T1000 (cell line): ENCODE measurements around the gene LUZP2.

Source experiments
- DNase-seq: peaks from one replicate; lab custom pipeline; 2025; ENCODE audit warnings: mixed read lengths; lab: John Stamatoyannopoulos, UW

Gene LUZP2

DNA sequence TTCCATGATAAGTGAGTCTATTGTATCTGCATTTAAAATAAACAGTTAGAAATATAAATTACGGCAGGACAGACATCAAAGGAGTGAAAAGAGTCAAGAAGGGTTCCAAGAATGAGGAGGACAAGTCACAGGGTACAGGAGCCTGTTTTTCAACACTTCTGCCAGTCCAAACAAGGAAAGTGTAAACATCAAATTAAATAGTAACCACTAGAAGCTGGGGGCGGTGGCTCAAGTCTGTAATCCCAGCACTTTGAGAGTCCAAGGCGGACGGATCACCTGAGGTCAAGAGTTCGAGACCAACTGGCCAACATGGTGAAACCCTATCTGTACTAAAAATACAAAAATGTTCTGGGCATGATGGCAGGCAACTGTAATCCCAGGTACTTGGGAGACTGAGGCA, 219.6 kb downstream of the LUZP2 start:
- DNase-seq = no peak

DNA sequence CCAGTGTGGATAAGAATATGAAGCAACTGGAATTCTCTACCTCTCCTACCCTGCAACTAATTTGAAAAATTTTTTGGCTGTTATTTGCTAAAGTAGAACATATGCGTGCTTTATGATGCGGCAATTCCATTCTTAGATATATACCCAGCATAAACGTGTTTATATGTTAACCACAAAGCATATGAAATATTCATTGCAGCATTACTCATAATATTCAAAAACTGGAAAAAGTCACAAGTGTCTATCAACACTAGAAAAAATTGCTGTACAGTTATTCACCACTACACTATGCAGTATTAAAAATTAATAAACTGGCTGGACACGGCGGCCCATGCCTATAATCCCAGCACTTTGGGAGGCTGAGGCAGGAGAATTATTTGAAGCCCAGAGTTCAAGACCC, 226.4 kb downstream of the LUZP2 start:
- DNase-seq = no peak

GRCh38 chr11:24731554-24731953, 234.7 kb downstream of the LUZP2 start:
- no peak for DNase-seq

DNA sequence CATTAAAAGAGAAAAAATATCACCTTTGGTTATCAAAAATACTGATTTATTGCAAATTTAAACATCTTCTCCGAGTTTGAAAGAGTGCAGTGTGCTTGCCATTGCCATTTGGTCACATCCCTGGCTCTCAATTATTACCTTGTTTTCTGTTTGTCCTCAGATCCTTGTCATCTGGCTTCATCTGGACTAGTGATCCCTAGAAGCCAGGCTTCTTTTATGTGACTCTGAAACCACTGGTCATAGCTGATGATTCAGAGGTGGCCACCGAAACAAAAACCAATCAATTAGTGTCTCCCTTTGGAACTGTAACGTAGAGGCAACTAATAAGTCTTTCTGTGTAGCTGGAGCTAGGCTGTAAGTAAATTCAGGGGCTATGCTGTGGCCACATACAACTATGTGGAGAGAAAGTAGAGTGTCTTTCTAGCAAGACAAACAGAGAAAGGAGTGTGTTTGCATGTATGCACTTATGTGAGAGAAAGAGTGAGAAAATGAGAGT, 237.9 kb downstream of the LUZP2 start:
- no peak for DNase-seq

GRCh38 chr11:24738972-24739371, 242.1 kb downstream of the LUZP2 start:
- DNase-seq = no peak

GRCh38 chr11:24739637-24740036, 242.8 kb downstream of the LUZP2 start:
- DNase-seq = no peak

GRCh38 chr11:24747275-24748251, 250.7 kb downstream of the LUZP2 start:
- no peak for DNase-seq

DNA sequence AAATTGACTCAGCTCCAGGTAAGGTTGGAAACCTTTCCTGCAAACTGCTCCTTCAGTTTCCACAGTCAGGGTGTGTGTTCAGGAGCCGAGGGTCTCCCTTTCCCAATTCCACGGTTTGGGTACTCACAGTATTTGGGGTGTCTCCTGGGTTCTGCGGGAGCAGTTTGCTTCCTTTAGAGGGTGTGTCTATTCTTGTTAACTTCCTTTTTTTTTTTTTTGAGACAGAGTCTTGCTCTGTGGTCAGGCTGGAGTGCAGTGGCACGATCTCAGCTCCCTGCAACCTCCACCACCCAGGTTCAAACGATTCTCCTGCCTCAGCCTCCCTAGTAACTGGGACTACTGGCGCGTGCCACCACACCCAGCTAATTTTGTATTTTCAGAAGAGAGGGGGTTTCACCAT, 251.4 kb downstream of the LUZP2 start:
- DNase-seq = no peak

- DNase-seq = no peak
Measured at GRCh38 chr11:24754406-24754805, 257.6 kb downstream of the LUZP2 start.

DNA sequence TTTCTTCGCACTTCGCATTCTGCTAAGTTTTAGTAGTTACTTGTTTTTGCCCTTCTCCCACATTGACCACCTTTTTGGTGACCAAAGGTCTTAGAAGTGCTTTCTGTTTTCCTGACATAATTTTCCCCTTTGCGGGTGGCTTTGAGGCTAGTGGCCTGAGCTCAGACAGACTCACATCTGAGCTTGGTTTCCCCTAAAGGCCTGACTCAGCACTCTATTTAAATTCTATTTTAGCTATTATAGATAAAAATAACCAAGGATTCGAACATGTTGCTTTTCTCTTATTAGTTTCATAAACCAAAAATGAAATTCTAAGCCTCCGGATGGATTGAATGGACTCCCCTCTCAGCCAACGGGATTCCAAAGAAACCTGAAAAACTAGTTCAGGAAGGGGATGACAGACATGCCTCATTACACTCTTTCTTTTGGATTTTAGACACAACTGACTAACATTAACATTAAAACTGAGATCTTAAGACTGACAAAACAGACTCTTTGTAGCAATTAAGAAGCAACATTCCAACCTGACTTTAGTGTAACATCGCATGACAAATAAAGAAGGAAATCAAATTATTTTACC, 258.5 kb downstream of the LUZP2 start:
- no peak for DNase-seq

DNA sequence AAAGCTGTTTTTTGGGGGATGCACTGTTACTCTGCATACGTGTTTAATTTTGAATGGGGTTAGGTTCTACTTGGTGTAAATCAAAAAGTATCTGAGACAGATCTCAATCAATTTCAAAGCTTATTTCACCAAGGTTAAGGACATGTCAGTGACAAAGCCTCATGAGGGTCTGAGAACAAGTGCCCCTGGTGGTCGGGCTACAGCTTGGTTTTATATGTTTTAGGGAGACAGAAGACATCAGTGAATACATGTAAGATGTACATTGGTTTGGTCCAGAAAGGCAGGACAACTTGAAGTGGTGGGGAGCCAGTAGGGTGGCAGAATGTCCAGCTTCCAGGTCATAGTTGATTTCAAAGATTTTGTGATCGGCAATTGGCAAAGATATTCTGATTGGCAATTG, 262.9 kb downstream of the LUZP2 start:
- DNase-seq = no peak

- no peak for DNase-seq
Measured at GRCh38 chr11:24760681-24761080, 263.8 kb downstream of the LUZP2 start.

GRCh38 chr11:24762076-24762475, 265.2 kb downstream of the LUZP2 start:
- DNase-seq = no peak

DNA sequence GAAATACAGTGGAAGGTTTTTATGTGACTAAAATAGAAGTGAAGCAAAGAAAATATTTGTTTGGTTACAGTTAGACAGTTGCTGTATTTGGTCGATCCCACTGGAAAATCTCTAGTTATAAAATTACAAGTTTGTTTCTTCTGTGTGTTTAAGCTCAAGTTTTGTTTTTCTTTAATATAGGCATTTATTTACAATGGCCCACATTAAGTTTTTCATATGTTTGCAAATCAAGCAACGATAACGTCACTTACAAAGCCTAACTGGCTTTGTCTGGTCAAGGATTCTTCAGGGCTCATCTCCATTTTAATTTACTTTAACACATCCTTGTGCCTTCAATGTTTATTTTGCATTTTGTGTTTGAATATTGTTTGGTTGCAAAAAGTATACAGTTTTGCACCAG, 270.6 kb downstream of the LUZP2 start:
- no peak for DNase-seq

DNA sequence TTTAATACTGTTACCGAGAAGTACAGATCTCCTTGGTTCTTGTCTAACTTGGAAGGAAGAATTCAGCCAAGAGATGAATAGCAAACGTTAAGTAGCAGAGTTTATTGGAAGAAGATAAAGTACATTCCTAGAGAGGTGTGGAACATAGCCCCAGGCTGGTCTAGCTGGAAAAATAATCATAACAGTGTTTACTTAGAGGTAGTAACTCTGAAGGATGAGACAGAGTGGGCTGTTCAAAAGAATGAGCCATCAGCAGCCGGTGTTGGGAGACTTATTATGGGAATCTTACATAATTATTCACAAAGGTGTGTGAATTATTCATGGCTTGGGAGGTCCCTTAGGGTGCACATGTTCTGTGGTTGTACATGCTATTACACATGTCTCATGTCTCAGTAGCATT, 276.5 kb downstream of the LUZP2 start:
- no peak for DNase-seq

- DNase-seq = no peak
Measured at GRCh38 chr11:24779791-24780190, 282.9 kb downstream of the LUZP2 start.

DNA sequence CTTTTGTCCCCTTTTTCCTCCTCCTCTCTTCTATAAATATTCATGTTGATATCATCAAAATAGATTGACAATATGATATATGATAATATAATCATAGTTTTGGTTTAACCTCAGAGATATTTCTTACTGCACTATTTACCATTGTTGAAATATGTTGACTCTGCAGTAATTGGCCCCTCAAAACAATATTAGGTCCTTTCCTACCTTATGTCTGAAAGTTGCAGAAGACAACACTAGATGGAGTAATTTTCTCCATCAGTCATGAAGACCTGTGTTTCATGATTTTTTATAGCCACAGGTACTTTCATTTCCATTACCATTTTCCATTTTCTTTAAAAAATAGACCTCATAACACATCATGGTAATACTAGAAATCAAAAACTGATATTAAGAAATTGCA, 284.4 kb downstream of the LUZP2 start:
- no peak for DNase-seq

- DNase-seq = no peak
Measured at GRCh38 chr11:24793479-24793878, 296.6 kb downstream of the LUZP2 start.

- no peak for DNase-seq
Measured at GRCh38 chr11:24794064-24794463, 297.2 kb downstream of the LUZP2 start.

GRCh38 chr11:24805671-24806070, 308.8 kb downstream of the LUZP2 start:
- DNase-seq = no peak

GRCh38 chr11:24808173-24808572, 311.3 kb downstream of the LUZP2 start:
- DNase-seq = no peak

- DNase-seq = no peak
Measured at GRCh38 chr11:24819006-24819405, 322.2 kb downstream of the LUZP2 start.

DNA sequence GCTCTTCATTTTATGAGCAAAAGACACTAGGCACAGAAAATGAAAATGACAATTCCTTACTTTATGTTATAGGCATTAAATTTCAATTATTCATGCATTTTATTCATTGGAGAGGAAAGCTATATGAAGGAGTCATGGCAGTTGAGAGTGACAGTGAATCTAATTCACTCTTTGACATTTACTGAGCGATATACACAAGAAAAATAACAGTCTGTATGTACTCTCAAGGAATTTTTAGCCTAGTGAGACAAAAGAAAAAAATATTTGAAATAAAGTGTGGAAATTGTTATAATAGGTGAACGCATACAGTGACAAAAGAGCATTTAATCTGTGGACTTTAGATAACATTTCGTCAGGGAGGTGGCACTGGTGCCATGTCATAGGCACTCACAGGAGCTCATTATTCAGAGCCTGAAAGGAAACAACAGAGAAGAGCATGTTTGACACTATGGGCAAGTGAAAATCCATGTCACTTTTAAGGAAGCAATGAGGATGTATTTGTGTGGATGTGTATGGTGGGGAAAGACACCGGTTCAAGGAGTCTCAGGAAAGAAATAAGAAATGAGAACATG, 323.1 kb downstream of the LUZP2 start:
- DNase-seq = no peak
